HT-29 (cell line): ENCODE results near the gene MARCHF4. TPM values are rescaled to one million over a fixed set of nuclear protein-coding genes. Genes with fewer than 3 reads are reported as not detected.
"Not testable (repeated sequence)": the region's sequence is repeated elsewhere in the genome, so short reads cannot be mapped to it uniquely, and the experiment has no call there.

Experiments used
- DNase-seq: peaks from one replicate; pipeline ENCODE4 v3.0.0-alpha.2; 2015; ENCODE audit warnings: low spot score
- total RNA-seq: library from RNA; depleted of rRNA; stranded (reverse); fragments of >200 nt; shearing (Covaris generic); gene quantifications from 2 replicates; pipeline ENCODE4 v1.2.3, GENCODE V29; 2014

MARCHF4 gene
- total RNA-seq, 1 experiment from 2014 or later: not detected

DNA sequence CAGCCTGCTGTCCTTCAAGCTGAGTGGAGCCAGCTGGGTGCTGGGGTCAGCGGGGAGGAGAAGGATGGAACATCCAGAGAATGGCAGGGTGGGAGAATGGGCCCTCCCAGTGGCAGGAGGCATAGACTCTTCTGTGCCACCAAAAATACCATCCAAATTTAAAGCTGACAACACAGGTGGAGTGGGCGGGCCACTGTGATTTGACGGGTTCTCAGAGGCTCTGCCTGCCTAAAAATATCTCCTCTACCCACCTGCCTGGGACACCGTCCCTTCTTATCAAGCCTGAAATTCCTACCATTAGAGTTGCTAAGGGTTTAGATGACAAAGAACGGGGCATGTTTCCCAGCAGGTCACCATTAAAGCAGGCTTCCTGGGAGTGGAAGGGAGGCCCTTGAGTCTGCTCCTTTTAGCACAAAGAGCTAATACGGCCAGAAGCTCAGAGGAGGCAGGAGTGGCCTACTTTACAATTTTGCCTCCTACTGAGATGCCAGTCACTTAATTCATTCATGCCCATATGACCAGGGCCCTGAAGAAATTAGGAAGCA, 19.8 kb upstream of the MARCHF4 start:
- DNase-seq: no peak

- DNase-seq: no peak
Measured at GRCh38 chr2:216391401-216391800, 19.1 kb upstream of the MARCHF4 start.

DNA sequence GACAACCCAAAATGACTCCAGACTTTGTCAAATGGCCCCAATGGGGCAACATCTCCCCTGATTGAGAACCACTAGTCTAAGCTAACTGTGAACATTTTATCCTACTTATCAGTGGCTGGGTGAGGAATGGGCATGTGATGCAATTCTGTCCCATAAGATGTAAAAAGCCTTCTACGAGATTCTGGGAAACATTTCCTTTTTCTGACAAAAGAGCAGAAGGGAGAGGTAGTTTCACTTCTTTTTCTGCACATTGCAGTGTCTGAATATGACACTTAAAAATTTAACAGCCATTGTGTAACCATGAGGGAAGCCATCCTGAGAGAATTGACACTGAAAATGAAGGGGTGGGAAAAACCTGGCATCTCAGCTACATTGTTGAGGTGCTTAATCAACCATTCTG, 17.3 kb upstream of the MARCHF4 start:
- no peak for DNase-seq

DNA sequence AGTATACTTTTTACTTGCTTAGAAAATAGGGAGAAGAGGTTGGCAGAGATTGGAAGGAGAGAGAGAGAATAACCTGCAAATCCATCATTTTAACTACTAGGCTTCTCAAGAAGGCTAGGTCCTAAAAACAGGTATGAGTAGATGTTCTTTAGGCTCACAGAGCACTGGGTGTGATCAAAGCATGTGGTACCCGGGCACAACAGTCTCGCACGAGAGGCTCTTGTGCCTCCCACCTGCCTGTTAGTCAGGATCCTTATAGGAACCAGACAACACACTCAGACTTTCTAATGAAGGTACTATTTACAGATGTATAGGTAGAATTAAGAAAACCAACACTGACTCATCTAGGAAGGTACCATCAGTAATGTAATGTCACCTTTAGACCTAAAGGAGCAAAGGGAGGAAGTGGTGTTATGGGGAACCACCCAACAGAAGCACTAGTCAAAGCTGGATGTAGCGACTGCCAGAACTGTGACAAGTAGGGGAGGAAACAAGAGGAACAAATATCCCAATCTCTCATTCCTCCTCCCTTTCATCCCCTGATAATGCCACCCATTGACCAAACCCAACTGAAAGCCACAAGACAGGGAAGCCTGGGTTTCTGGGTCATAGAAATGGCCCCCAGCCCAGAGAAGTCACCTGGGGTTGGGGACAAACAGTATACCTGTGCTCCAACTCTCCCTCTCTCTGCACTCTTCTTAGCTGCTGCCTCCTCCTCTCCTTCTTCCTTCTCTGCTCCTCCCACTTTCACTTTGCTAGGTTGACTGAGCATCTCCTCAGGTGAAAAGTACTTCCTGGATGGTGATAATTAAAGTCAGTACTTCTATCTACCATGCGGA, 16.0 kb upstream of the MARCHF4 start:
- no peak for DNase-seq

DNA sequence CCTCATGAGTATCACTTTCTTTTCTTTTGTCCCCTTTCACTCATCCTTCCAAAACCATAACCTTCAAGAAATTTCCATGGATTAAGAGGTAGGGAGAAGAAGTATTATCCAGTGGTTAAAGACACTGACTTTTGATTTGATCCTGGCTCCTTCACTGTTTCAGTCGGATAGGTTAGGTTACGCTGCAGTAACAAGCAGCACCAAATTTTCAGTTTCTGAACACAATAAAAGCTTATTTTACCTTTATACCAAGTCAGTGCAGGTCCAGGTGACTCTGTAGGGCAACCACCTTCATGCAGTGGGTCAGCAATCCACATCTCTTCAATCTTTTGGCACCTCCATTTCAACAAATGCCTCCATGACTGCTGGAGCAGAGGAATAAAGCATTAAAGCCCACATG, 15.0 kb upstream of the MARCHF4 start:
- no peak for DNase-seq

GRCh38 chr2:216385478-216385877, 13.2 kb upstream of the MARCHF4 start:
- DNase-seq: no peak

- DNase-seq: not testable (repeated sequence)
Measured at GRCh38 chr2:216384409-216384808, 12.1 kb upstream of the MARCHF4 start.

DNA sequence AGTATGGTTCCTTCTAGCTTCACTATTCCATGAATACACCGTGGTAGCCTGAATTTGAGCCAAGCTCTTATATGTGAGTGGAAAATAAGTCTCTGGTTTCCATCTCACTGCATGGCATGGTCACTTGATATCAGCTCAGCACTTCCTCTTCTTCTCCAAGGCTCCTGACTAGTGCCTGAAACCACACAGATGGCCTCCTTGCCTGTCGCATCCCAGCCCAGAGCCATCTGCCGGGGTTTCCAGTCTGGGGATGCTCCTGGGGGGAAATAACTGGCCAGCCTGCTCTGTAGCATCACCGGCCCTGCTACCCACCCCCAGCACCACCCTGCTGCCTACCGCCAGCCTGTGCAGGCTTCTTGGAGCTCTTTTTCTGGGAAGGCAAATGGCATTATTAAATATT, 7.7 kb upstream of the MARCHF4 start:
- no peak for DNase-seq

DNA sequence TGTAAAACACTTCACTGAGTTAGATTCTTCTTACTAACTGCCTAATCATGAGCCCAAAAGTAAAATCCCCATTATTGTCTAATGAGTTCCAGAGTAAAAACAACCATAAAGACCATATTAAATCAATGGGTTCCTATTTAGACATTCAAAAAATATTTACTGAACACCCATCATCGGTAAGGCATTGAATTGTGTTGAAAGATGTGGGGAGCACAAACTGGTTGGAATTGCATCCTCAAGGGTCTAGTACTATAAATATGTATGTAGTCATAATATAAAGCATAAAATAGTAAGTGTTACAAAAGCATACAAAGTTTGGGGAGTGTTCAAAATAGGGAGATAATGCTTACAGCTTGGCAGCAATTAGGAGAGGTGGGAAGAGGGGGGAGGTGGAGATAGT, 3.0 kb upstream of the MARCHF4 start:
- DNase-seq: no peak

- DNase-seq: no peak
Measured at GRCh38 chr2:216373896-216374295, 1.6 kb upstream of the MARCHF4 start.

DNA sequence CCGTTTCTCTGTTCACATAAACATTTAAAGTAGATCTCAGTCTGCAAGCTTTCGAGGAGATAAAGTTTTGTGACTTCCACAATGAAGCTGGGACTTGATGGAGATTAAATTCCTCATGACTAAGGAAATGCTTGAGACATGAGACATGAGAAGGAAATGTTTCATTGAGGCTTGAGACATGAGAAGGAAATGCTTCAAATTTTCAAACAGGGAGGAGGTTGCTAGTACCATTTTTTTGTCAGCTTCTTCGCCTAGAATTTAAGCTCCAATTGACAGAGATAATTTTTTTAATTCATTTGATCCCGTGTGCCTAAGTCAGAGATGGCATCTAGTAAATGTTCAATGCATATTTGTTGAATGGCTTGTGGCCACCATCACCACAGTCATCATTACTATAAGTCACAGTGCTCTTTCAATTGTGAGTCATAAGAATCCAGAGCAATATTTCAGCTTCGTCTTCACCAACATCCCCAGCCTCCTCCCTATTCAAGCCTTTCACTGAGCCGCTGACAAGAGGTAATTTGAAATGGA, 543 bp upstream of the MARCHF4 start:
- no peak for DNase-seq

GRCh38 chr2:216370961-216371712, 1.1 kb downstream of the MARCHF4 start:
- DNase-seq: no peak

- no peak for DNase-seq
Measured at GRCh38 chr2:216369821-216370220, 2.5 kb downstream of the MARCHF4 start.

DNA sequence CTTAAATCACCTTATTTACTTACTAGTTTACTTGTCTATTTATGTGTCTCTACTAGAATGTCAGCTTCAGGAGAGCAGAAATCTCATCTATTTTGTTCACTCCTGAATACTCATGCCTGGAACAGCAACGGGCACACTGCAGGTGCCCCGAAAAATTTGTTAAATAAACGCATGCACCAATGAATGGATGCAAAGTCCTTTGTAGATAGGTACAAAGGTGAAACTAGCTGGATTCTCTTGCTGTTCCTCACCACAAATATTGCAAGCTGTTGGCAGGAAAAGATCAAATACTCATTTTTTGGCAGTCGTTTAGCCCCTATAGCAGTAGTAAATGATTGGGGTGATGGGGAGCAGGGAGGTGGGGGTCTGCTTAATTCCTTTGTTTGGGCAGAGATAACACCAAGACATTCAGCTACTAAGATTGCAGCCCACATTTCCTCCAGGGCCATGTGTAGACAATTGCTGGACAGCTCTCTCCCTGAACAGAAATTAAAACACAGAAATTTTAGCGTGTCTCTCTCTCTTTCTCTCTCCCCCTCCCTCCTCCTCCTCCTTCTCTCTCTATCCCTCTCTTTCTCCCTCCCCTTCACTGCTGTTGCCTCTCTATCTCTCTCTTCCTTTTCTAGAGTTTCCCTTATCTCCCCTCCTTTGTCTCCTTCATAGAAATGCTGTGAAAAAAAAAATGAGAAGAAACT, 5.4 kb downstream of the MARCHF4 start:
- no peak for DNase-seq

DNA sequence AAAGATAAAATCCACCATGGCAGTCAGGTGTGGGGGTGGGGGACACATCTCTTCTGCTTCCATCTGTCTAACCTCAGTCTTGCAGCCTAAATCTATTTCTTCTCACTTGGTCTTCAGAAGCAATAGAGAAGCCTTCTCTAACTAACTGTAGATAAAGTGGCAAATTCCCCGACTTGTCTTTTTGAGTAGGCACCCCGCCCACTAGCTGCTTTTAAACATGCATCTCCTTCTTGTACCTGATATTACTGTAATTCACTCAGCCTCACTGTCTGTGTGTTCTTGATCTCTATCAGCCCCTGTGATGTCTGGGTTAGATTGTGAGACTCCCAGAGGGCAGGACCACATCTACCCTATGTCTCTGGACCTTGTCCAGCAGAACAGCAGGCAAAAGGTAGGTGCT, 6.8 kb downstream of the MARCHF4 start:
- no peak for DNase-seq

GRCh38 chr2:216363221-216363620, 9.1 kb downstream of the MARCHF4 start:
- DNase-seq: no peak

DNA sequence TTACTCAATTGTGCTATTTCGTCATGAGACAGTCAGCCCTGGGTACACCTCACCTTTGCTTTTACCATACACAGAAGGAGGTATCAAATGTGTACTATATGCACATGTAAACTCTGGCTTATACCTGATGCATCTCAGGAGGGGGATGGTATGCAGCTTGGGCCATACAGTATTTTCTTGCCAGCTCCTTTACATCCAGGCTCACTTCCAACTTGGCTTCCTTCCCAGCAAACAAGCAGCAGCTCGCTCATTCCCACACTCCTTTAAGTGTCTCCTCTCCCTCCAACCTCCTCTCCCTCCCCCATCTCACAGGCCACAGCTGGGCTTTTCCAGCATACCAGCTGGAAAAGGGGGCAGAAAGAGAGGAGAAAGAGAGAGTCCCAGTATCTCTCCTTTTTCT, 9.6 kb downstream of the MARCHF4 start:
- no peak for DNase-seq

DNA sequence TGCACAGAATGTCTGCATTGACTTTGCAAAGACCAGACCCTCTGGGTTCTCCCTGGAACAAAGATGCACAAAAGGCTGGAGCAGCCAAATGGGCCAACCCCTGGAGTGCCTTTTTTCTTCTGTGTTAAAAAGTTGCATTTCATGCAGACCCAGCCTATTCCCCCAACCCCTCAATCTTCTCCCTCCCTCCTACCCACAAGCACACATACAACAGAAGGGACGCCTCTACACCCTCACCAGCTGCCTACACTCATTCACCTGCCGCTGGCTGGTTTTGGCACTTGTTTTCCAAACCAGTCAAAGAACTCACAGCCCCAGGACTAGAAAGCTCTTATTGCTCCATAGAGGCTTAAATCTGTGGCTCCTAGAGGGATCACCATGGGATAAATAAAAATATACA, 16.6 kb downstream of the MARCHF4 start:
- DNase-seq: no peak

- no peak for DNase-seq
Measured at GRCh38 chr2:216354306-216354705, 18.0 kb downstream of the MARCHF4 start.

- no peak for DNase-seq
Measured at GRCh38 chr2:216352653-216353270, 19.5 kb downstream of the MARCHF4 start.

DNA sequence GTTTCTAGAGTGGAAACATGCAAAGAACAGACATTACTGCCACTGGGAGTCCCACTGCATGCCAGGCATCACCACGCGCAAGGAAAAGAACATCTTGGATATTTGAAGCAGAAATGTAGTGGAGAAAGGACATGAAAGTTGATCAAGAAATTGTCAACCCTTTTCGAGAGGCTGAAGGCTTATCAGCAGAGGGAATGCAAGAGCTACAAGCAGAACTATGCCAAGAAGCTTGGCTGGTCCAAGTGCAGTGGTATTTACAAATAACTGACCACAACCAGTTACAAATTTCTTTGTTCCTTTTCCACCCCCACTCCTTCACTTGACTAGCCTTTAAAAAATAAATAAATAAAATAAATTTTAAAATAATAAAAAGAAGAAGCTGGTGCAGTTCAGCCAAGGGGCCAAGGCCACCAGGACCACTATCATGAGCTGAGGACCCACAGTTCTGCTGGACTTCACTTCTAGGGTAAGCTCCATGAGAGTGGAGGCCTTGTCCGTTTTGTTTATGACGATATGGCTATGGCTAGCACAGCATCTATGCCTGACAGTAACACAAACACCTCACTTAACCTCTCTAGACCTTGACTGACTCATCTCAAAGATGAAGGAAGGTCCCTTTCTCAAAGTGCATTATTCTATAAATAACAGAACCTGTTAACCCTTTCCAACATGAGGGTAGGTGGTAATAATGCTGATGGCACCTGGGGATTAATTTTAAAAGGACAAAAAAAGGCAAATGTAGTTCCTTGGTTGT, 20.9 kb downstream of the MARCHF4 start:
- DNase-seq: no peak
